A673 (cell line): ENCODE measurements around the gene DDA1.

Source experiments
- CTCF ChIP-seq: fragments of 300-800, 200-600 bp; sonication (generic); conservative IDR thresholded peaks from 2 replicates; pipeline ENCODE4 v1.5.1; 2017; ENCODE audit warnings: low read depth, mild to moderate bottlenecking, antibody characterized with exemption, low read length, moderate library complexity, mixed read lengths
- EZH2 ChIP-seq: fragments of 200-600 bp; sonication (generic); IDR thresholded peaks from 2 replicates; pipeline ENCODE4 v1.6.1; 2017; ENCODE audit warnings: borderline replicate concordance, low read depth, mild to moderate bottlenecking, mixed read lengths, antibody characterized with exemption, low read length; ENCODE audit not compliant: poor library complexity, severe bottlenecking

DNA sequence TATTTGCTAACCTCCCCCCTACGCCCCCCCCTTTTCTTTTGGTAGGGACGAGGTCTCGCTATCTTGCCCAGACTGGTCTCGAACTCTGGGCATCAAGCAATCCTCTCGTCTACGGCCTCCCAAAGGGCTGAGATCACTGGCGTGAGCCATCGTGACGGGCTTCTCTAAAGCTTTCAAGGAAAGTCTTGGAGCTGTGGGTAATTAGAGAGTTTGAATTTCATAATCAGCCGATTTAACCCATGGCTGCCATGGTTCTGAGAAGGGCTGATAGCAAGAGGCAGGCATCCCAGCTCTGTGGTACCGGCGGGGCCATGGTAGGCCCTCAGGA is 5.5 kb upstream of the DDA1 start:
- TF ChIP-seq CTCF (no peak), EZH2 (no peak)
